IPS-20b (cell line): Measurements from ENCODE around the gene NFE2.

ENCODE experiments used
- H3K27ac ChIP-seq: one replicate; pipeline ENCODE4 v1.5.1; 2013; ENCODE audit warnings: low read length
- H3K27me3 ChIP-seq: 2 replicates; pipeline ENCODE4 v1.6.1; 2013; ENCODE audit warnings: mild to moderate bottlenecking, low read length, inconsistent platforms; ENCODE audit not compliant: insufficient read depth
- H3K36me3 ChIP-seq: 2 replicates; pipeline ENCODE4 v1.6.1; 2013; ENCODE audit warnings: low read depth, mild to moderate bottlenecking, inconsistent platforms, low read length, moderate library complexity; ENCODE audit not compliant: insufficient read depth
- H3K4me1 ChIP-seq: 2 replicates; pipeline ENCODE4 v1.6.1; 2013; ENCODE audit warnings: mild to moderate bottlenecking, control low read depth, inconsistent platforms, low read length, moderate library complexity; ENCODE audit not compliant: insufficient read depth
- H3K4me3 ChIP-seq: 2 replicates; pipeline ENCODE4 v1.5.1; 2013; ENCODE audit warnings: mild to moderate bottlenecking, low read length, inconsistent platforms
- H3K9ac ChIP-seq: 2 replicates; pipeline ENCODE4 v1.6.1; 2013; ENCODE audit warnings: low read depth, mild to moderate bottlenecking, inconsistent platforms, low read length, moderate library complexity
- H3K9me3 ChIP-seq: 2 replicates; pipeline ENCODE4 v1.6.1; 2013; ENCODE audit warnings: mild to moderate bottlenecking, low read depth, low read length, inconsistent platforms; ENCODE audit not compliant: insufficient read depth

Gene NFE2

DNA sequence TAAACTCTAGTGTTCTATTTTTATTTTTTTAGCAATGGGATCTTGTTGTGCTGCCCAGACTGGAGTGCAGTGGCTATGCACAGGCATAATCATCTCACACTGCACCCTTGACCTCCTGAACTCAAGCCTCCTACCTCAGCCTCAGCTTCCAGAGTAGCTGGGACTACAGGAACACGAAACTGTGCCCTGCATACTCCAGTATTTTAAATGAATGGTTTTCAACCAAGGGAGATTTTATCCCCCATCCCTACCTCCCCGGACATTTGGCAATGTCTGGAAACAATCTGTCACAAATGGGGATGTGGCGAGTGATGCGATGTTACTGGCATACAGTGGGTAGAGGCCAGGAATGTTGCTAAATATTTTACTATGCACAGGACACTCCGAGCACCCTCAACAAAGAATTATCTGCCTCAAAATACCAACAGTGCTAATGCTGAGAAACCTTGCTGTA, 23.0 kb downstream of the NFE2 start:
- no peaks in the 10 kb centered on the region for H3K9me3 ChIP-seq
- peak overlapping the region; percentile 100; the same call in 1 of the 2 replicates for H3K9ac ChIP-seq
- H3K4me1 ChIP-seq, result peaks cover 14% of the 10 kb centered on the region
- H3K4me3 ChIP-seq, result peak overlapping the region; percentile 94
- H3K27me3 ChIP-seq, result no peaks in the 10 kb centered on the region
- H3K27ac ChIP-seq, result no peak overlapping the region
- H3K36me3 ChIP-seq, result peaks cover 61% of the 10 kb centered on the region

DNA sequence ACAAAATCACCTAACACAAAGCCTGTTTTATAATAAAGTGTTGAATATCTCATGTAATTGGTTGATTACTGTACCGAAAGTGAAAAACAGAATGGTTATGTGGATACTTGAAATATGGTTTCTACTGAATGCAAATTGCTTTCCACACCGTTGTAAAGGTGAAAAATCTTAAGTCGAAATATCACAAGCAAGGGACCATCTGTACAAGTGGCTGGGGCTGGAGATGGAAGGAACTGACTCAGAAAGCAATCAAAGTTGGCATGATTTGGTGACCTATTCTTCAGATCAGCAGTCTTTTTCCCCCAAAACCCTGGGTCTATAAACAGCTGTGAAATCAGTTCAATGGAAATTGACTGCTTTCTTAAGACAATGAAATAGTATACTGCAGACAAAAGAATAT, 24.4 kb downstream of the NFE2 start:
- H3K4me1 ChIP-seq, result peaks cover 11% of the 10 kb centered on the region
- H3K9me3 ChIP-seq, result no peaks in the 10 kb centered on the region
- H3K27ac ChIP-seq, result no peak overlapping the region
- H3K36me3 ChIP-seq, result peaks cover 54% of the 10 kb centered on the region
- no peaks in the 10 kb centered on the region for H3K27me3 ChIP-seq
- no peak overlapping the region for H3K4me3 ChIP-seq
- peak overlapping the region; percentile 19; the same call in 1 of the 2 replicates for H3K9ac ChIP-seq

DNA sequence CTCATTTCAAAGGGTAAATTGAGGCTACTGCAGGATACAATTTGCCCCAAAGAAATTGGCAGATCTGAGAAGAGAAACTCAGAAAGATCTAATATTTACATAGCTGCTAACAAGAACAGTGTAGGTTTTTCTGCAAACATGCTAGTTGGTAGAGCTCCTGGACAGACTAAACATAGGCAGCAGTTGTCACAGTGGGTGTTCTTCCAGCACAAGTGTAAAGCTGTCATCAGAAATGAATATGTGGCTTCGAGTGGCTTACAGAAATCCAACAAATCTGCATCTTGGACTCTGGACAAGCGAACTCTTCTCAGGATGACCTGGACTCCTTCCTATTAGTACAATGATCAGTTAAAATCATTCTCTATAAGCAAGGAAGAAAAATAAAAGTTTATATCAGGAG, 26.8 kb downstream of the NFE2 start:
- Histone ChIP-seq H3K27me3 (no peaks in the 10 kb centered on the region), H3K9ac (no peak overlapping the region), H3K36me3 (peaks cover 47% of the 10 kb centered on the region), H3K9me3 (no peaks in the 10 kb centered on the region), H3K4me1 (peaks cover 11% of the 10 kb centered on the region), H3K4me3 (no peak overlapping the region), H3K27ac (no peak overlapping the region)

DNA sequence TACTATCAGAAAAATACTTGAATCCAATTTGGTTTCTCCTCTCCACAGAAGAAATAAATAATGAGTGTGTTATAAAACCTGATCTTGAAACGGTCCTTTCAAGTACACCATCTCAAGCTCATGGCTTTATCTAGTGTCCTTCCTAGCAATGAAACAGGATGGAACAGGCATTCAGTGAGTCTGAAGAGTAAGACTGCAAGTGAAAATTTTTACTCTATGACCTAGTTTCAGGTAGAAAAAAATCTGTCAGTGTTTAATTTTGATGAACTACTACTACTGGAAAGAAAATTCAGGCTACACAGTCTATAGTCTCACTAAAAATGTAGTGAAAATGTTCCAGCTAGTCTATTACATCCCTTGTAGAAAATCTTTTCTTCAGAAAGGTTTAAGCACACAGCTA, 28.6 kb downstream of the NFE2 start:
- no peaks in the 10 kb centered on the region for H3K9me3 ChIP-seq
- no peak overlapping the region for H3K27ac ChIP-seq
- H3K27me3 ChIP-seq, result no peaks in the 10 kb centered on the region
- H3K4me3 ChIP-seq, result no peak overlapping the region
- H3K4me1 ChIP-seq, result no peaks in the 10 kb centered on the region
- no peak overlapping the region for H3K9ac ChIP-seq
- H3K36me3 ChIP-seq, result peaks cover 37% of the 10 kb centered on the region

DNA sequence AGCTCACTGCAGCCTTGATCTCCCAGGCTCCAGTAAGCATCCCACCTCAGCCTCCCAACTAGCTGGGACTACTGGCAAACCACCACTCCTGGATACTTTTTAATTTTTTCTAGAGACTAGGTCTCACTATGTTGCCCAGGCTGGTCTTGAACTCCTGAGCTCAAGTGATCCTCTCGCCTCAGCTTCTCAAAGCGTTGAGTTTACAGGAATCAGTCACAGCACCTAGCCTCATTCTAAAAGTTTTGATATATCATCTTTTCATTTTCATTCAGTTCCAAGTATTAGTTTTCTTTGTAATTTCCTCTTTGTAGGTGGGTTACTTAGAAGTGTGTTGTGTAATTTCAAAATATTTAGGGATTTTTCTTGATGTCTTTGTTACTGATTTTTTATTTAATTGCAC, 30.5 kb downstream of the NFE2 start:
- Histone ChIP-seq H3K9me3 (no peaks in the 10 kb centered on the region), H3K27ac (no peak overlapping the region), H3K27me3 (no peaks in the 10 kb centered on the region), H3K36me3 (peaks cover 28% of the 10 kb centered on the region), H3K4me1 (no peaks in the 10 kb centered on the region), H3K4me3 (no peak overlapping the region), H3K9ac (no peak overlapping the region)

DNA sequence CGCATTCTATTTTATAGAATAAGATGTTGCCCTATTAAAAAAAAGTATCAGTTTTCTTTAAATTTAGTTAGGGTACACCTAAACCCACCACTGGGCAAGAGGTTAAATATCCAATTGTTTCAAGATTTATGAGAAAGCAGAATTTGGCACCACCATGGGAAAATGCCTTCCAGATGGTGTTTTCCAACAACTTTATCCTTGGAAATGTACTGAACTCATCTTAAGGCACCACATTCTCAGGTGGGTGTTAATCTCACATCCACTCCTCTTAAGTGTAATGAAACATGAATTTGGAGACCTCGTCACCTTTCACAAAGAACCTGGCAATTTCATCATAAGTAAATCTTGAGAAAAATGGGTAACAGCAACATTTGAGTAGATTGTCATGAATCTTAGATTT, 34.0 kb downstream of the NFE2 start:
- Histone ChIP-seq H3K36me3 (peaks cover 2% of the 10 kb centered on the region; the same call in 1 of the 2 replicates), H3K4me1 (peaks cover 10% of the 10 kb centered on the region), H3K9ac (no peak overlapping the region), H3K4me3 (no peak overlapping the region), H3K27ac (no peak overlapping the region), H3K27me3 (no peaks in the 10 kb centered on the region), H3K9me3 (no peaks in the 10 kb centered on the region)

DNA sequence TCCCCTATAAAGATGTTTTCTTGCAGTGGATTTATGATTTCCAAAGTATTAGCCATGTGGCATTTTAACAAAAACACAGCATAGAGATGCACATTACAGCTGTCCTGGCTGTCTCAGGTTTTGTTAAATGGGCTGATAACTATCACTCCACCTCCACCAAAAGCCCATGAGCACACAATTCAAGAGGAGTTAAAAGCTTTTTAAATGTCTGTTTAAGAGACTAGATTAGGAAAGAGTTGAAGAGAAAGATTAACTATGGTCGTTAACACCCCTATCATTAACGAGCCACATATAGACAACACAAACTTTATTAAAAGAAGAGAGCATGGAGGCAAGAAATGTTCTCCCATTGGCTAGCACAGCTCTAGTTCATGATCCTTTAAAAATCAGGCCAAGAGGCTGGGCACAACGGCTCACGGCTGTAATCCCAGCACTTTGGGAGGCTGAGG, 35.4 kb downstream of the NFE2 start:
- H3K9me3 ChIP-seq, result no peaks in the 10 kb centered on the region
- peaks cover 15% of the 10 kb centered on the region for H3K4me1 ChIP-seq
- H3K4me3 ChIP-seq, result no peak overlapping the region
- no peaks in the 10 kb centered on the region for H3K27me3 ChIP-seq
- H3K9ac ChIP-seq, result no peak overlapping the region
- H3K27ac ChIP-seq, result no peak overlapping the region
- H3K36me3 ChIP-seq, result 0 out of 2 replicates have a peak, but pooled peaks cover 2% of the 10 kb centered on the region

DNA sequence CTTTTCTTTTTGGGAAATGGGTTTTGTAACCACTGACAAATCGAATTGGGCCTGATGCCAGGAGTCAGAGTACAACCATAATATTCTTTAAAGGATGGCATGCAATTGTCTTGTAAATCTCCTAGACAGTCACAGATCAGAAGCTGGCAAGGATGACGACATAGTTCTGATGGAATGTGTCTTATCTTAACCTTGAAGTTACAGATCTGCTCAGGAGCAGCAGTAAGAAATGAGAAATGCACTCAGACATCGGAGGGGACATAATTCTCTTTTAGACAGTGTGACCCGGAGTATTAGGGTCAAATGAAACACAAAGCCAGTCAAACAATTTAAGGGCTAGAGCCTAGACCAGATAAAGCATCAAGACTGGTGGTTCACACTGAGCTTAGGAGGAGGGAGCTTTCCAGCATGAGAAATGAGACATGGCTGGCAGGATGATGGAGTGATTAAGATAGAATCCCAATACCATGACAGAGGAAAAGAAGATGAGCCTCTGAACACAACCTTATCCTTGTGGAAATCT, 38.4 kb downstream of the NFE2 start:
- no peaks in the 10 kb centered on the region for H3K27me3 ChIP-seq
- peaks cover 30% of the 10 kb centered on the region for H3K4me1 ChIP-seq
- peak overlapping the region; percentile 7; the same call in 1 of the 2 replicates for H3K9ac ChIP-seq
- H3K4me3 ChIP-seq, result no peak overlapping the region
- H3K36me3 ChIP-seq, result peaks cover 3% of the 10 kb centered on the region
- H3K27ac ChIP-seq, result peak overlapping the region; percentile 39
- H3K9me3 ChIP-seq, result no peaks in the 10 kb centered on the region

DNA sequence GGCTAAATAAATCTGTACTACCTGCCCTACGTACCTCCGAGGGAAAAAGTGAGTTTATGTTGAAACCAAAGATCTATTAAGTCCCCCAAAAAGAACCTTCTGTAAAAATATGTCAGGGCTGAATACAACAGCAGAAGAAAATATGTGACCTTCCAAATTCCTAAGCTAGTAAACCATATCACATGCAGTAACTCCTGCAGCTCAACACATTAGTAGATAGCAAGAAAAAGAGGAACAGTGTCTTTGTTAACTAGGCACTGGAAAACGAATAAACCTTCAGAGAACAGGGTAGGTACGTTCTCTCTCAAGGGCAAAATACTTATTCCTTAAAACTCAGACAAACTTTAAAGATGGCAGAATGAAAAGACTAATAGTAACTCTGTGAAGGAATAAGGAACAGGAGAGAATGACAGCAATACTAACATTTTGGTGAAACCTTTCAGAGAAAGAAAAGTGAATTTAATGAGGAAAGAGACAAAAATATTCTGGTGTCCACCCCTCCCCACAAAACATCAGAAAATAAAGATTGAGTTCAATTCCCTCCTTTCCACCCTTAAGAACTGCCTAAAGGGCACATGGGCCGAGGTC, 38.9 kb downstream of the NFE2 start:
- no peak overlapping the region for H3K4me3 ChIP-seq
- H3K9me3 ChIP-seq, result no peaks in the 10 kb centered on the region
- peaks cover 35% of the 10 kb centered on the region for H3K4me1 ChIP-seq
- H3K27me3 ChIP-seq, result no peaks in the 10 kb centered on the region
- peaks cover 9% of the 10 kb centered on the region for H3K36me3 ChIP-seq
- peak overlapping the region; percentile 7; the same call in 1 of the 2 replicates for H3K9ac ChIP-seq
- peak overlapping the region; percentile 39 for H3K27ac ChIP-seq

DNA sequence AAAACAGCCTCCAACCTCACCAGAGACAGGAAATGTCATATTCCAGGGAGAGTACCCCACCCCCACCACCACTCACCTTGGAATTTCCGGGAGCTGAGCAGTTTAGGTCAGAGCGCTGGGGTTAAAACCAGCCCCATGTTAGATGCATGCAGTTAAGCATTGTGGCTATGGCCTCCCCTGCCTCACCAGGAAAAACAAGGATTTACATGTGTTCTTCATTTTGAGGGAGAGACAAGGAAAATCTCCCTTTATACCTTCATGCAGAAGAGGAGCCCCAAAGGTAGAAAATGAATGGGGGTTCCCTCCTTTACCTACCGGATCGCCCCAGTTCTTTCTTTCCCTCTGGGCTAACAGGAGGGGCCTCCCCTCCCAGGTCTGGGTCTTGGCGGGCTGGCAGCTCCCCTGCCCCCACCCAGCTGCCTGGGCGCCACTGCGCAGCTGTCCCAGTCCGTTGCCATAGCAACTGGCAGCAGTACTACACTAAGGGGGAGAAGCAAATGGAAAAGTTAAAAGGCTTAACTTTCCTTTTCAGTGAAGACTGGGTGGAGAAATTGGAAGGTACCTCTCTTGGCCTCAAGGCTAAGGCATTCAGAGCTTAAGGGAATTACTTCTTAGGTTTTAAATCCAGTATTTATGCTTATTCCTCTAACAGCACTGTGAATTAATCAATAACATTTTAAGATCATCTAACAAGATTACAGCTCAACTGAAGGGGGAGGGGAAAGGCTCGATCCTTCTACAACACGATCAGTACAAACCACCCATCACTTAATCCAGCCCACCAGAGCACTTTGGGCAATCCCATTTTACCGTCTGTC, 41.4 kb downstream of the NFE2 start:
- Histone ChIP-seq H3K9ac (peak overlapping the region; percentile 86), H3K4me1 (peaks cover 35% of the 10 kb centered on the region), H3K27ac (peak overlapping the region; percentile 96), H3K9me3 (no peaks in the 10 kb centered on the region), H3K36me3 (peaks cover 30% of the 10 kb centered on the region), H3K27me3 (no peaks in the 10 kb centered on the region), H3K4me3 (peak overlapping the region; percentile 70)

DNA sequence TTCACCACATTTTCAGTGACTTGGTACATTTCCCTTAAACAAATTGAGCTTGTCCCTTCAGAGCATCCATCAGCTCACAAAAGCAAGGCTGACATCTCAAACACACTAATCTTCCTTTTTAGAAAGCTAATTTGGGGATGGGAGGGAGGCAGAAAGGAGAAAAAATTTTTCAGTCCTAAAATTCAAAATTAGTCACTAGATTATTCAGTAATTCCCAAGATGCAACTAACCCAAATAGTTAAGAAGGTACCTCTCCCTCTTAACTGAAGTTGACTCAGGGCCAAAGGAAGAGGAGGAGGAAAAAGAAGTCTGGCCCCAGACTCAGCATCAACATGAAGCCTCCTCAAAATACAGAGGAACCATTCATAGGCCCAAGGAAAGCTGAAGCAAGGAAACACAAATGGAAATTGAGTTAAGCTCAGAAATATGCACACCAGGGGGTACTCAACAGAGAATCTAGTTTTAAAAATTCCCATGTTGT, 42.6 kb downstream of the NFE2 start:
- H3K27ac ChIP-seq, result peak overlapping the region; percentile 96
- H3K4me1 ChIP-seq, result peaks cover 35% of the 10 kb centered on the region
- no peaks in the 10 kb centered on the region for H3K27me3 ChIP-seq
- H3K36me3 ChIP-seq, result peaks cover 42% of the 10 kb centered on the region
- H3K9ac ChIP-seq, result peak overlapping the region; percentile 86; the same call in 1 of the 2 replicates
- H3K9me3 ChIP-seq, result no peaks in the 10 kb centered on the region
- H3K4me3 ChIP-seq, result peak overlapping the region; percentile 70
